Measurements from ENCODE around the gene ACADM.
A peak's percentile ranks its signal among the peaks of the same experiment; 100 is the strongest.
"Not testable (repeated sequence)": the region's sequence is repeated elsewhere in the genome, so short reads cannot be mapped to it uniquely, and the experiment has no call there.

The ACADM gene

DNA sequence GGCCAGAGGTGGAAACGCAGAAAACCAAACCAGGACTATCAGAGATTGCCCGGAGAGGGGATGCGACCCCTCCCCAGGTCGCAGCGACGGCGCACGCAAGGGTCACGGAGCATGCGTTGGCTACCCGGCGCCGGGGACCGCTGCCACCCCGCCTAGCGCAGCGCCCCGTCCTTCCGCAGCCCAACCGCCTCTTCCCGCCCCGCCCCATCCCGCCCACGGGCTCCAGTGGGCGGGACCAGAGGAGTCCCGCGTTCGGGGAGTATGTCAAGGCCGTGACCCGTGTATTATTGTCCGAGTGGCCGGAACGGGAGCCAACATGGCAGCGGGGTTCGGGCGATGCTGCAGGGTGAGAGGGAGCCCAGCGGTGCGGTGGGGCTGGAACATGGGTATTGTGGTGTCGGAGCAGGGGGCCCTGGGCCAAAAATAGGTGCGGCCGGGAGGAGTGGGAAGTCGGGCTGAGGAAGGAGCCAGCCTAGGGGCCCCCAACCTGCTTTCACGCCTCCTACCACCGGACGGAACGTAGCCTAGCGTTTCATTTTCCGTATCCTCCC is at the start of gene ACADM:
Gene ACADM, plus strand, starts transcription at position 238 of the 551 bp plus-strand sequence. Its CDS starts 79 bp downstream, at position 317.
- peak; percentile 87 for DNase-seq (ENCODE audit: low spot score)

DNA sequence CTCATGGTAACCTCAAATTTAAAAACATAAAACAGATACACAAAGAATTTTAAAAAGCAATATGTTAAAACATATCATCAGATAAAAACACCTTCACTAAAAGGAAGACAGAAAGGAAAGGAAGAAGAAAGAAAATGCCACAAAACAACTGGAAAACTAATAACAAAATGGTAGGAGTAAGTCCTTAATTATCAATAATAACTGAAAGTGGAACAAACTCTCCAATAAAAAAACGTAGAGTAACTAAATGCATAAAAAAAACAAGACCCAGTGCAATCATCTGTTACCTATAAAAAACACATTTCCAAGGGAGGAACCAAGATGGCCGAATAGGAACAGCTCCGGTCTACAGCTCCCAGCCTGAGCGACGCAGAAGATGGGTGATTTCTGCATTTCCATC is 47.1 kb upstream of the ACADM start:
- no peak for DNase-seq (ENCODE audit: low spot score)

DNA sequence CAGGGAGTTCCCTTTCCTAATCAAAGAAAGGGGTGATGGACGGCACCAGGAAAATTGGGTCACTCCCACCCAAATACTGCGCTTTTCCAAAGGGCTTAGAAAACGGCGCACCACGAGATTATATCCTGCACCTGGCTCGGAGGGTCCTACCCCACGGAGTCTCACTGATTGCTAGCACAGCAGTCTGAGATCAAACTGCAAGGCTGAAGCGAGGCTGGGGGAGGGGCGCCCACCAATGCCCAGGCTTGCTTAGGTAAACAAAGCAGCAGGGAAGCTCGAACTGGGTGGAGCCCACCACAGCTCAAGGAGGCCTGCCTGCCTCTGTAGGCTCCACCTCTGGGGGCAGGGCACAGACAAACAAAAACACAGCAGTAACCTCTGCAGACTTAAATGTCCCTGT is 46.5 kb upstream of the ACADM start:
- not testable (repeated sequence) for DNase-seq (ENCODE audit: low spot score)

DNA sequence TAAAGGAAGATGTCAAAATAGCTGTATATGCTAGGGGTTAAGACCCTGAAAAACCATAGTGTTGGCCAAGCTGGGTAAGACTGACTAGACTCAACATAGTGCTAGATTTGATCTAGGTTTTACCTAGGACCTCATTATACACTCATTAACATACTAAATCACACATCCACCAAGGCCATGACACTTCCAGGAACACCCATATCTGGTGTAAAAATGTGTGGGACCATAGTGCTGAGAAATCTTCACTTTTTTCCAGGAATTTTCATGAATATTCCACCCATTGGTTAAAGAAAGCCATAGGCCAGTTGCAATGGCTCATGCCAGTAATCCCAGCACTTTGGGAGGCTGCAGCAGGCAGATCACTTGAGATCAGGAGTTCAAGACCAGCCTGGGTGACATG is 34.0 kb upstream of the ACADM start:
- no peak for DNase-seq (ENCODE audit: low spot score)

DNA sequence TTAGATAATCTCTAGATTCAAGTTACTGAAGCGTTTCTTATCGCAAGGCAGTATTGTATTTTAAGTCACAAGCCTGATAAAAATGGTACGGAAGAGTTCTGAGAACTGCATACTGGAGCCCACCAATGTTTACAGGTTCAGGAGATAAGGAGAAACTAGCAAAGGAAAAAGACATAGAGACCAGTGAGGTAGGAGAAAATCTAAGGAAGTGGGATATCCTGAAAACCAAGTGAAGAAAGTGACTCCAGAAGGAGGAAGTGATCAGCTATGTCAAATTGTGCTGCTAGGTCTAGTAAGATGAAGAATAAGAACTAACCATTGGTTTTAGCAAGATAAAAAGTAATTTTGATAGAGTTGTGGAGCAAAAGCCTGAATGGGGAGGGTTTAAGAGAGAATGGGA is 31.0 kb upstream of the ACADM start:
- no peak for DNase-seq (ENCODE audit: low spot score)

DNA sequence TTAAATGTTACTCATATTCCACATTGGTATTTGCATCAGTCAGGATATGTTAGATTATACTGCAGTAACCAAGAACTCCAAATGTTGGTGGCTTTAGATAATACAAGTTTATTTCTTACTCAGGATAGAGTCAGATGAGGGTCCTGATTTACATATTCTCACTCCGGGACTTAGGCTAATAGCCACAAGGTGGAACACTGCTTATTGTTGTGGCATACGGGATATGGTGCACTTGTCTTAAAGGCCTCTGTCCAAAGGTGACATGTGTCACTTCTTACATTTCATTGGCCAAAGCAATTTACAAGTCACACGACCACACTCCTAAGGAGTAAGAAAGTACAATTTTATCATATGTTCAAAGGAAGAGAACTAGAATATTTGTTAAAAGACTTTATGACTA is 28.5 kb upstream of the ACADM start:
- DNase-seq (ENCODE audit: low spot score) = no peak

DNA sequence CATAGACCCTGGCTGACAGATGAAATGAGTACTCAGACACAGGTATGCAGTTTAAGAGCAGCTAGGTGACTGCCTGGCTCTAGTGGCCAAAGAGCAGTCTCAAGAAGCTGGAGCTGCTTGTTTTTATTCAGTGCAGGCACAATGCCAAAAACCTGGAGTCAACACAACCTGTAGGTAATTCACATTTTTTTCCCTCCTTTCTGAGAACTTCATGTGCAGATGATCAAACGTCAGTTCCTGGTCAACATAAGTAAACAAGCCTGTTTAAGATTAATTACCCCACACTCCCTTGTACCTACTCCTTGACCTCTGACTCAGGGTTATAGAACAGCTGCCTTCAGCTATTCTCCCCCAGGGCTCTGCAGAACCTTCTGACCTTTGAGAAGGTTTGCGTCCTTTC is 17.3 kb upstream of the ACADM start:
- DNase-seq (ENCODE audit: low spot score) = no peak

DNA sequence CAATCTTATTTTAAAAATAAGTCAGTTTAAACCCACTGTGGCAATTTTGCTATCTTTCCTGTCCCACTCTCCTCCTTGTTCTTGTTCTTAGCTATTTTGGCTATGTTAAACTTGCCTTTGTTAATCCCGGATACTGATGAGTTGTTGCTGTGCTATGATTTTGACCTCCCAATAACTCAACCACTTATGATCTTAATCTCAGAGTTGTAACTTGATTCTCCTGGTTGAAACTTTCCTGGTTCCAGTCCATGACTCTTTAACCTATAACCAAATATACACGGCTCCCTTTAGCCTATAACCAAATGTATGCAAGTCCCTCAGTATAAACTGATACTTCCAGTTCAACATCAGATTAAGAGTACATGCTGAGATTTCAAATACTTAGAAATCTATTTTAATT is 15.6 kb upstream of the ACADM start:
- no peak for DNase-seq (ENCODE audit: low spot score)

DNA sequence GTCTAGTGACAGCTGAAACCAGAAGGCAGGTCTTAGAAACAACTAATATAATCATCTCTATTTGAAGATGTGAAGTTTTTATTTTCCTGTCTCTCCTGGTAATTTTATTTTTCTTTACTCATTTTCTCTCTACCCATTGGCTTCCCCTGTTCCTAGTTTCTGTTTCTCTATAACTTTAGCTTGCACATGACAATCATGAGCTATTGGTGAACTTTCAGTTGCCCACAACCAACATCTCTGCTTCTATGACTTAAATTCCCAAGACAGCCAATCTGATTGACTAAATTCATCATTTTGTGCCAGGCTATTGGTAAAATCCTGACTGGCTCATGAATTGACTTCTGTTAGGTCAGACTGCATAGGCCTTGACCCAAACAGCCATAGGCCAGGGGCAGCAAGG is 13.7 kb upstream of the ACADM start:
- no peak for DNase-seq (ENCODE audit: low spot score)

DNA sequence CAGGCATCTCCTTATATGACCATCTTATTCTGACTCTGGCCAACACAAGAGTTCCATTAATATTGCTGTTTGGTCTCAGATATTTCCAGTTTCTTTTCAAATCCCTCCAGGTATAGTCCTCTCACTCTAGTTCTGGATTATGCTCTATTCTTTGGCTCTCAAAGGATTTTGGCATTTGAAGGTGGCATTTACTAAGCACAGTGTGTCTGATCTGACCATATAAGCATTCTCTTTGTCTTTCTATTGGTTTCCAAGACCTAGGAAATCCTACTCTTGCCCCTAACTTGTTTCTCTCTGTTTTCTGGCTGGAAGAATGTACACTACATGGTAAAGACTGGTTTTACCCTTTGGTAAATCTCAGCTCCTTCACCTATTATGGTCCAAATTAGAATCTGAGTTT is 12.7 kb upstream of the ACADM start:
- DNase-seq (ENCODE audit: low spot score) = no peak

DNA sequence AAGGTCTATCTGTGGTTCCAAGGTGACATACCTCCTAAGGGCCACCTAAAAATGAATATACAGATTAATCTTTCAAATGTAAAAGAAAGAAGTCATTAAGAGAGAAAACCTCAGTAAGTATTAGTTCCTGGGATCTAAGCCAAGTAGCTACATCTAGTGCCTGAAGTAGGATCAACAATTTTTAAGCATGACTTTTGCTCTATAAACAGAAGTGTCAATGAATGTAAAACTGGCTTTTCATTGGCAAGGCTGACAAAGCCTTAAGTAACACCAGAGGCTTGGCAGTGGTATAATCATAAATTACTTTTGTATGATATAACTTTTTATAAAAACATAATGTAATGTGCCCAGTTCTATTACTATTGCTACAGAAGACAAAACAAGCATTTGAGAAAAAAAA is 12.2 kb upstream of the ACADM start:
- no peak for DNase-seq (ENCODE audit: low spot score)

DNA sequence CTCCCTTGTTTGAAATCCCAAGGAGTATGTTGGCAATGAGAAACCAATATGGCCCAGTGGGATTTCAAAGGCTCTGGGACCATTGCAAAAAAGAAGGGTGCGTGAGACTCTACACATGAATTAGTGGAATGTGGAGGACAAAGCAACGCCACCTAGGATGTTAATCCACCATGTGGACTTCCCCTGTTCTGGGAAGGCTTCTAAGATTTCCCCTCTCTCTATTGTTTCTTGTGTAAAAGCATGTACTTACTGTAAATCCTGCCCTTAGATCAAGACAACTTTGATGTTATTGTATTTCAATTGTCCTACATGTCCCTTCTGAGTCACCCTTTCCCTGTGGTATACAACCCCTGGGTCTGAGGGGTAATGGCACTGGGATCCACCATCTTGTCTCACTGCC is 4.7 kb upstream of the ACADM start:
- no peak for DNase-seq (ENCODE audit: low spot score)

DNA sequence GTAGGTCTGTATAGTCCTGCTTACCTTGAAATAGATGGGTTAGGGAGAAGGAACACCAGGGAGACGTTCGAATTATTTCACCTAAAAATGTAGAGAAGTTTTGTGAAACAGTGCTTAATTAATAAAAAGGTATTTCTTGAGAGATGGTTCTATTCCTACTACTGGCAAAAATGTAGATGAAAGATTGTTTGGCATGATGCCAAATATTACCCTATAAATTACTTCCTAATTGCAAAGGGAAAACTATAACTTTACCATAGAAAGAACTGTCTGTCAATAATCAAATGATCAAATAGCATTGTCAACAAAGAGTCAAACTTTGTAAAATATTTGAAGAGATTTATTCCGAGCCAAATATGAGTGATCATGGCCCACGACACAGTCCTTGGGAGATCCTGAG is 4.2 kb upstream of the ACADM start:
- peak; percentile 14 for DNase-seq (ENCODE audit: low spot score)

DNA sequence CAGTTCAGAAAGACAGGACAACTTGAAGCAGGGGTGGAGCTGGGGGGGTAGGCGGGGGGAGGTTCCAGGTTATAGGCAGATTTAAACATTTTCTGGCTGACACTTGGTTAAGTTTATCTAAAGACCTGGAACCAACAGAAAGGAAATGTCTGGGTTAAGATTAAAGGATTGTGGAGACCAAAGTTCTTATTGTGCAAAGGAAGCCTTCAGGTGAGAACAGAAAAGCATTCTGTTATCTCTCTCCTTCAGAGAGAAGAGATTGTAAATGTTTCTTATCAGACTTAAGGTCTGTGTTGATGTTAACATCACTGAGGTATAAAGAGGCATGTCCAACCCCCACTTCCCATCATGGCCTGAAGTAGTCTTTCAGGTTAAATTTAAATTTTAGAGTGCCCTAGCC is 3.7 kb upstream of the ACADM start:
- no peak for DNase-seq (ENCODE audit: low spot score)

DNA sequence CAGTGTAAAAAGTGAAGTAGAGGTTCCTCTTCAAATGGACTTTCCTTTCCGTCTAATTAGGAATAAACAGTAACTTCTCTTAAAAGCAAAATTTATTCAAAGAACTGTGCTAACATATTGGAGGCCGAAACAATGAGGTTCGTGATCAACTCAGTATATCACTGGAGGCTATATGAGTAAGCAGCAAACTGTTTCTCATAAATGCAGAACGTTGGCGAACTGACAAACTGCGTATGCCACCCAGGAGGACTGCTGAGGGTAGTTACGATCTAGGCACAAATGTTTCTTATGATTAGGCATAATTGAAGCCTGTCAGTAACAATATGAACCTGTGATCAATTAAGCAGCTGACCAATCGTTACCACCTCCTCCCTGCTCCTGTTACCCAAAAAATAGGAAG is 2.3 kb upstream of the ACADM start:
- DNase-seq (ENCODE audit: low spot score) = not testable (repeated sequence)

DNA sequence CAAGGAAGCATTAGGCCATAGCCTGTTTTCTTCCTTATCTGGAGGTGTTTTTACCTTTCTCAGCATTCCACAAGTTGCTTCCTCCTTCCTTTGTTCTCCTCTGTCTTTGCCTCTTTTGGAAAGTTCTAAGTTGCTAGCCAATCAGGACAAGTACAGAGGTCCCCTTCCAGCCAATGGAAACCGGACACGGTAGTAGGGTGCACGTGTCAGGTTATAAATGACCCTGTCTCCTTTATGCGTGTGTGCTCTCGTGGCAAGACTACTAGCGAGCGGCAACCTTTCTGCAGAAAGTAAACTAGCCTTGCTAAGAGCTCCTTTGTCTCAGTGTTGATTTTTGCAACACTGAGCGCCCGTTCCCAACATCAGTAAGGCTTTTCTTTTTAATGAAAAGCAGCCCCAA is 1.5 kb upstream of the ACADM start:
- DNase-seq (ENCODE audit: low spot score) = no peak

DNA sequence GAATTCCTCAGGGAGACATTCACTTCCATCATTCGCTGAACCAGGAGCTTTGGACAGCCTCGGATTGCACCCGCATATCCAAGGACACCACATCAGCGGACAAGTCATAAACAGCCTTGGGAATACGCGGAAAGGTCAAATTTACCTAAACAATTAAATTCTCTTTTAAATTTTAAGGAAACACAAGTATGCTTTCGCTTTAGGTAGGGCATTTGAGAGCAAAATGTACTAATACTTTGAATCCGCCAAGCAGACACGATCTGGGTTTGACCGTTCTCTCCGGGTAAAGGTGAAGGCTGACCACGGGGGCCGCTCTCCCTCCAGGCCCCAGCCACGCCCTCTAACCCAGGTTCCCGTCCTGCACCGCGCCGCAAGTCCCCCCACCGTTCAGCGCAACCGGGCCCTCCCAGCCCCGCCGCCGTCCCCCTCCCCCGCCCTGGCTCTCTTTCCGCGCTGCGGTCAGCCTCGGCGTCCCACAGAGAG is 479 bp upstream of the ACADM start:
- peak; percentile 52 for DNase-seq (ENCODE audit: low spot score)

DNA sequence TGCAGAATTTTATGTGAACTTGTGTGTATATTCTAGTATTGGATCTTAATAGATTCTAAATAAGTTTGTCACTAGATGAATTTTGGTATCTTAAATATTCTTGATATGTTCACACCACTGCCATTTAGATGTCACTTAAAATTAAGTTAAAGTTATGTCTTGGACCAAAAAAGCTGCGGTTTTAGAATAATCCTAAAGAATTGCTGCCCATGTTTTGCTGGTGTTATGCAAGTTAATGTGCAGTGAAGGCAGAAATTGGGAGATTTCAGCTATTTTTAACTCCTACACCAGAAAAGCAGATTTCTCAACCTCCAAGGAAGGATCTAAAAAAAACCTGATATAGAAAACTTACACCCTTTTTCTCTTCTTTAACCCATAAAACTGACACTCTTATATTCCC is 757 bp downstream of the ACADM start:
- no peak for DNase-seq (ENCODE audit: low spot score)

DNA sequence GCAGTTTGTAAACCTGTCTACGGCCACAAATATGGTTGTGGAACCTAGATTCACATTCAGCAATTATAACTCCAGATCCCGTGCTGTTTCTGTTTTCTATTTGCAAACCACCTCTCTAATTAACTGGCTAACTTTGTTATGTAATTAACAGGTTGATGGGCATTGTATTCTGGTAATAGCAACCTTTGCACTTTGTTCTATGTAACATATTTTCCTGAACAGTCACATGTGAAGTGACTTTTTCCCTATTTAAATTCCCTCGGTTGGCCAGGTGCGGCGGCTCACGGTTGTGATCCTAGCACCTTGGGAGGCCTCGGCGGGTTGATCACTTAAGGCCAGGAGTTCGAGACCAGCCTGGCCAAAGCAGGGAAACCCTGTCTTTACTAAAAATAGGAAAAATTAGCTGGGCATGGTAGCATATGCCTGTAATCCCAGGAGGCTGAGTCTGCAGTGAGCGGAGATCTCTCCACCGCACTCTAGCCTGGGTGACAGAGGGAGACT is 1.4 kb downstream of the ACADM start:
- no peak for DNase-seq (ENCODE audit: low spot score)

DNA sequence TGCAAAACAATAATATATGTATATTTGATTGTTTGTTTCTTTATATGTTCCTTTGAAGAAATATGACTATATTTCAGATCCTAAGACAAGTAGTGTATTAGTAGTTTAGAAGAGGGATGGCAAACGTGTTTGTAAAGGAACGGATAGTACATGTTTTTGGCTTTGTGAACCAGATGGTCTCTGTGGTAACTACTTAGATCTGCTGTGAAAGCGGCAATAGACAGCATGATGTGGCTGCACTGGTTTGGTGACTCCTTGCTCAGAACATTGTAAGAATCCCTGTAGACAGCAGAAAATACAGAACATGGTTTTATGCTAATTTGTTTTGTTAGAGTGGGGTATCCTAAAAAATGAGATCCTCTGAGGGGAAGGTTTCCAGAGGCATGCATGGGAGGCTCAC is 3.1 kb downstream of the ACADM start:
- DNase-seq (ENCODE audit: low spot score) = no peak

DNA sequence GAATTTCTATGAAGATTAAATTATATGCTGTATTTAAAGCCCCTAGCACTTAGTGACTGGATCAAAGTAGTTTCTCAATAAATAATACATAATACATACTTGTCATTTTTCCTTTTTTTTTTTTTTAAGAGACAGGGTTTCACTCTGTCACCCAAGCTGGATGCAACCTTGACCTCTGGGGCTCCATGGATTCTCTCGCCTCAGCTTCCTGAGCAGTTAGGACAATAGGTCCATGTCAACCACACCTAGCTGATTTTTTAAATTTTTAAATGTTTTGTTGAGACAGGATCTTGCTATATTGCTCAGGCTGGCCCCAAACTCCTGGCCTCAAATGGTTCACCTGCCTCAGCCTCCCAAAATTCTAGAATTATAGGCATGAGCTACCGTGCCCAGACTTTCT is 5.9 kb downstream of the ACADM start:
- no peak for DNase-seq (ENCODE audit: low spot score)

DNA sequence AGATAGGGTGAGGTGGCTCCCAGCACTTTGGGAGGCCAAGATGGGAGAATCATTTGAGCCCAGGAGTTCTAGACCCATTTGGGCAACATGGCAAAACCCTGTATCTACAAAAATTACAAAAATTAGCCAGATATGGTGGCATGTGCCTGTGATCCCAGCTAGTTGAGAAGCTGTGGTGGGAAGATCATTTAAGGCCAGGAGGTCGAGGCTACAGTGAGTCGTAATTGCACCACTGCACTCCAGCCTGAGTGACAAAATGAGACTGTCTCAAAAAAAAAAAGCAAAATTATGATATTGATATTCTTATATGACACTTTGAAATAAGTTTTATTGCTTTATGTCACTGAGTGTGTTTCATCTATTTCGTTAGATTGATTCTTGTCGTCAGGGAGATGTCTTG is 7.4 kb downstream of the ACADM start:
- DNase-seq (ENCODE audit: low spot score) = no peak

DNA sequence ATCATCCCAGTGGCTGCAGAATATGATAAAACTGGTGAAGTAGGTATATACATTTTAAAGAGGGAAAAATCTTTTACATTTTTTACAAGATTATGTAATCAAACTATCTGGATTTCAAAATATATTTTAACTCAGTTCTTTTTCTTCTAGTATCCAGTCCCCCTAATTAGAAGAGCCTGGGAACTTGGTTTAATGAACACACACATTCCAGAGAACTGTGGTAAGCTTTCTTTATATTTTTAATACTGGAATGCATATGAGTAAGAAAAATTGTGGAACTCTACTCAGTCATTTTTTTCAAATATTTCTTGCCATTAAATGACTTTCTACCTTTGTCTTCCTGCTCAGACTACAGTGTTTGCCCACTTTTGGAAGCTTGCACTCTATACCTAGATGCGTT is 8.2 kb downstream of the ACADM start:
- no peak for DNase-seq (ENCODE audit: low spot score)

DNA sequence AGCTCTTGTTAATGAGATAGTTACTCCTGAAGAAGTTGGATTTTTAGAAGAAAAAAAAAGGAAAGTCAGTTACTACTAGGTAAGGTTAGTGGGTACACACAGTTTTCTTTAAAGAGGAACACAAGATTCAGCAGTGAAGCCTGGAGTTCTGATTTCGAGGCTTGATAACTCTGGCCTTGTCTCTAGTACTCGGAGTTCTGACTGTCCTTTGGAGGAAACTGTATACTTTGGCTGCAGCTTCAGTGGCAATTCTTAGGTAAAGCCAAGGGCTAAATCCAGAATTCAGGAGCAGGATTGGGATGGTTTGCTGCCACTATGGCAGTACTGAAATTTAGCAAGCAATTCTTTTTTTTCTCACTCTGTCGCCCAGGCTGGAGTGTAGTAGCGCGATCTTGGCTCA is 9.2 kb downstream of the ACADM start:
- DNase-seq (ENCODE audit: low spot score) = no peak

DNA sequence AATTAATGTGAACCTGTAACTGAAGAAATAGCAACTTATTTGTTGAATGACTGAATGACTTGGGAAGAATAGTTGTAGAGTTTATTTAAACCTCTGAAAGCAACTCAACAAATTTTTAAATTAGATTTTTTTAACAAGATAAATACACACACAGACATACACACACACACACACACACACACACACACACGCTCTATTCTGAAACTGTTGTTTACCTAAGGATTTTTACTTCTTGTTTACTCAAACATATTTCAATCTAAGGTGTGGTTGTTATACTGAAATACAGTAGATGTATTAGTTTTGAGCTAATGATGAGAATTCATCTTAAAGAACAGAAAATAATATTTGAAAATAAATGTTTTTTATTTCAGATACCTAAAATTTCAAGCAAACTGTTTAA is 11.5 kb downstream of the ACADM start:
- no peak for DNase-seq (ENCODE audit: low spot score)
